Measurements from ENCODE around the gene ZNF280A. TPM values are rescaled to one million over a fixed set of nuclear protein-coding genes. Genes with fewer than 3 reads are reported as not detected.

The ZNF280A gene
- total and polyA plus RNA-seq, 9 of the 15 experiments (the other 6 are each of a cell fraction or from before 2014, with no cell fraction given): 19.0 to 40.8 (median 28.6) TPM

DNA sequence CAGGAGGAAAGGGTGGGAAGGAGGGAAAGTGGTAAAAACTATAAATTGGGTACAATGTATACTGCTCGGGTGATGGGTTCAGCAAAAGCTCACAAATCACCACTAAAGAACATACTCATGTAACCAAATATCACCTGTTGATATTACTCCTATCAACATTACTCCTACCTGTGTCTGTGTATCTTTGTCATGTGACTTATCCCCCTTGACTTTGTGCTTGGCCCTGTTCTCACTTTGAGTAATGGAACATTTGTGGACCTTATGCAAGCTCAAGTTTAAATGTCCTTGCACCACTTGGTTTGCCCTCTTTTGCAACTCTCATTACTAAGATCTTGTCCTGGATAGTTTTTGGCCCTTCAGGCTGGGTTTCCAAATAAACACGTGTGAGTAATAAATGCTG lies 50.5 kb downstream of the ZNF280A start (continued):
- TF ChIP-seq DIDO1 (tag; IDR thresholded peaks at IDR 0.05; ENCODE audit: low read depth): no peak
- TF ChIP-seq ZEB2 (IDR thresholded peaks at IDR 0.05): no peak
- TF ChIP-seq NELFE (IDR thresholded peaks at IDR 0.05; ENCODE audit: insufficient read depth, insufficient read length): no peak
- TF ChIP-seq STAG1 (CRISPR knock-in tag; IDR thresholded peaks at IDR 0.05; ENCODE audit: borderline replicate concordance): no peak
- no peak for TF ChIP-seq PTBP1 (IDR thresholded peaks at IDR 0.05; ENCODE audit: low read depth, low read length)
- TF ChIP-seq, protein P1, sequence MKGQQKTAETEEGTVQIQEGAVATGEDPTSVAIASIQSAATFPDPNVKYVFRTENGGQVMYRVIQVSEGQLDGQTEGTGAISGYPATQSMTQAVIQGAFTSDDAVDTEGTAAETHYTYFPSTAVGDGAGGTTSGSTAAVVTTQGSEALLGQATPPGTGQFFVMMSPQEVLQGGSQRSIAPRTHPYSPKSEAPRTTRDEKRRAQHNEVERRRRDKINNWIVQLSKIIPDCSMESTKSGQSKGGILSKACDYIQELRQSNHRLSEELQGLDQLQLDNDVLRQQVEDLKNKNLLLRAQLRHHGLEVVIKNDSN (CRISPR knock-in tag; IDR thresholded peaks at IDR 0.05): peak; percentile 8; the same call in 1 of the 2 replicates
- TF ChIP-seq ZNF197 (CRISPR knock-in tag; IDR thresholded peaks at IDR 0.05; ENCODE audit: low read depth): no peak
- TF ChIP-seq KAT8 (IDR thresholded peaks at IDR 0.05; ENCODE audit: low read depth): no peak
- TF ChIP-seq, protein P2, sequence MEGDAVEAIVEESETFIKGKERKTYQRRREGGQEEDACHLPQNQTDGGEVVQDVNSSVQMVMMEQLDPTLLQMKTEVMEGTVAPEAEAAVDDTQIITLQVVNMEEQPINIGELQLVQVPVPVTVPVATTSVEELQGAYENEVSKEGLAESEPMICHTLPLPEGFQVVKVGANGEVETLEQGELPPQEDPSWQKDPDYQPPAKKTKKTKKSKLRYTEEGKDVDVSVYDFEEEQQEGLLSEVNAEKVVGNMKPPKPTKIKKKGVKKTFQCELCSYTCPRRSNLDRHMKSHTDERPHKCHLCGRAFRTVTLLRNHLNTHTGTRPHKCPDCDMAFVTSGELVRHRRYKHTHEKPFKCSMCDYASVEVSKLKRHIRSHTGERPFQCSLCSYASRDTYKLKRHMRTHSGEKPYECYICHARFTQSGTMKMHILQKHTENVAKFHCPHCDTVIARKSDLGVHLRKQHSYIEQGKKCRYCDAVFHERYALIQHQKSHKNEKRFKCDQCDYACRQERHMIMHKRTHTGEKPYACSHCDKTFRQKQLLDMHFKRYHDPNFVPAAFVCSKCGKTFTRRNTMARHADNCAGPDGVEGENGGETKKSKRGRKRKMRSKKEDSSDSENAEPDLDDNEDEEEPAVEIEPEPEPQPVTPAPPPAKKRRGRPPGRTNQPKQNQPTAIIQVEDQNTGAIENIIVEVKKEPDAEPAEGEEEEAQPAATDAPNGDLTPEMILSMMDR (IDR thresholded peaks at IDR 0.05 in 2 of 3, conservative IDR thresholded peaks at IDR 0.05 in 1 of 3; ENCODE audit: insufficient read depth in 2 of 3, low read depth in 1 of 3, low read length in 3 of 3): no peak
- TF ChIP-seq ZNF217 (CRISPR knock-in tag; IDR thresholded peaks at IDR 0.05): no peak
- no peak for TF ChIP-seq NR2F6 (CRISPR knock-in tag; IDR thresholded peaks at IDR 0.05)
- no peak for TF ChIP-seq SIRT6 (IDR thresholded peaks at IDR 0.05; ENCODE audit: low read depth, low read length)
- TF ChIP-seq, protein P3, sequence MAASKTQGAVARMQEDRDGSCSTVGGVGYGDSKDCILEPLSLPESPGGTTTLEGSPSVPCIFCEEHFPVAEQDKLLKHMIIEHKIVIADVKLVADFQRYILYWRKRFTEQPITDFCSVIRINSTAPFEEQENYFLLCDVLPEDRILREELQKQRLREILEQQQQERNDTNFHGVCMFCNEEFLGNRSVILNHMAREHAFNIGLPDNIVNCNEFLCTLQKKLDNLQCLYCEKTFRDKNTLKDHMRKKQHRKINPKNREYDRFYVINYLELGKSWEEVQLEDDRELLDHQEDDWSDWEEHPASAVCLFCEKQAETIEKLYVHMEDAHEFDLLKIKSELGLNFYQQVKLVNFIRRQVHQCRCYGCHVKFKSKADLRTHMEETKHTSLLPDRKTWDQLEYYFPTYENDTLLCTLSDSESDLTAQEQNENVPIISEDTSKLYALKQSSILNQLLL (CRISPR knock-in tag; IDR thresholded peaks at IDR 0.05; ENCODE audit: borderline replicate concordance): no peak
- no peak for TF ChIP-seq RHOXF2B (CRISPR knock-in tag; conservative IDR thresholded peaks at IDR 0.05)
- TF ChIP-seq, protein P4, sequence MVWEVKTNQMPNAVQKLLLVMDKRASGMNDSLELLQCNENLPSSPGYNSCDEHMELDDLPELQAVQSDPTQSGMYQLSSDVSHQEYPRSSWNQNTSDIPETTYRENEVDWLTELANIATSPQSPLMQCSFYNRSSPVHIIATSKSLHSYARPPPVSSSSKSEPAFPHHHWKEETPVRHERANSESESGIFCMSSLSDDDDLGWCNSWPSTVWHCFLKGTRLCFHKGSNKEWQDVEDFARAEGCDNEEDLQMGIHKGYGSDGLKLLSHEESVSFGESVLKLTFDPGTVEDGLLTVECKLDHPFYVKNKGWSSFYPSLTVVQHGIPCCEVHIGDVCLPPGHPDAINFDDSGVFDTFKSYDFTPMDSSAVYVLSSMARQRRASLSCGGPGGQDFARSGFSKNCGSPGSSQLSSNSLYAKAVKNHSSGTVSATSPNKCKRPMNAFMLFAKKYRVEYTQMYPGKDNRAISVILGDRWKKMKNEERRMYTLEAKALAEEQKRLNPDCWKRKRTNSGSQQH (CRISPR knock-in tag; IDR thresholded peaks at IDR 0.05): no peak
- TF ChIP-seq GTF2F1 (IDR thresholded peaks at IDR 0.05; ENCODE audit: low read depth, low read length): no peak
- TF ChIP-seq TEAD4 (IDR thresholded peaks at IDR 0.05; ENCODE audit: low read length): no peak
- TF ChIP-seq TEAD4 (CRISPR knock-in tag; IDR thresholded peaks at IDR 0.05; ENCODE audit: borderline replicate concordance): 0 out of 2 replicates have a peak, but pooled peaks have one; percentile 38
- TF ChIP-seq, protein P5, sequence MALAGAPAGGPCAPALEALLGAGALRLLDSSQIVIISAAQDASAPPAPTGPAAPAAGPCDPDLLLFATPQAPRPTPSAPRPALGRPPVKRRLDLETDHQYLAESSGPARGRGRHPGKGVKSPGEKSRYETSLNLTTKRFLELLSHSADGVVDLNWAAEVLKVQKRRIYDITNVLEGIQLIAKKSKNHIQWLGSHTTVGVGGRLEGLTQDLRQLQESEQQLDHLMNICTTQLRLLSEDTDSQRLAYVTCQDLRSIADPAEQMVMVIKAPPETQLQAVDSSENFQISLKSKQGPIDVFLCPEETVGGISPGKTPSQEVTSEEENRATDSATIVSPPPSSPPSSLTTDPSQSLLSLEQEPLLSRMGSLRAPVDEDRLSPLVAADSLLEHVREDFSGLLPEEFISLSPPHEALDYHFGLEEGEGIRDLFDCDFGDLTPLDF (CRISPR knock-in tag; IDR thresholded peaks at IDR 0.05): 0 out of 2 replicates have a peak, but pooled peaks have one; percentile 27

All from K562 (cell line).